K562 (cell line): ENCODE results near the gene DDX5. TPM values are rescaled to one million over a fixed set of nuclear protein-coding genes. Genes with fewer than 3 reads are reported as not detected.
A peak's percentile ranks its signal among the peaks of the same experiment; 100 is the strongest.

Experiments used
- ATAC-seq: fragments of 200-7000 bp; cut with Tn5 transposase; 3 replicates; pipeline ENCODE4 v1.9.1; 2020; ENCODE audit warnings: moderate library complexity
- BruUV-seq: library from RNA; stranded (reverse); fragments of 400-500 nt; replicated peaks from 2 replicates; lab custom pipeline; 2021; lab: Mats Ljungman, UMichigan
- CTCF ChIA-PET: fragments of 300-600 bp; formaldehyde crosslinking; extraction: SDS; loops from one replicate; lab custom pipeline; 2021; ENCODE audit warnings: low intra/inter-chr PET ratio; lab: Yijun Ruan, JAX
- POLR2A ChIA-PET: fragments of 300-600, 350-650 bp; sonication (Branson Sonifier 250); formaldehyde crosslinking; extraction: SDS; loops from one replicate; lab custom pipeline; 2021; ENCODE audit warnings: antibody characterized with exemption, inconsistent platforms; lab: Yijun Ruan, JAX
- DNase-seq, 4 experiments: peaks; one replicate each; pipeline versions ENCODE4 v3.0.0 to v3.0.0-alpha.2; 2011 to 2018; ENCODE audit warnings: low spot score in 3 of 4, mixed read lengths in 3 of 4; ENCODE audit errors: extremely low read depth in 1 of 4
- FAIRE-seq: peaks from 2 replicates; lab custom pipeline; 2011; peaks lifted over from hg19 to GRCh38; lab: Jason Lieb, UNC
- H2AFZ ChIP-seq: 2 replicates; pipeline ENCODE4 v1.6.0; 2011; ENCODE audit warnings: low read depth, low read length, control low read depth, inconsistent platforms
- H3K27ac ChIP-seq: fragments of 200-600 bp; 3 replicates; pipeline ENCODE4 v1.8.0; 2011; ENCODE audit warnings: low read depth, mild to moderate bottlenecking, control low read depth, inconsistent platforms, low read length, moderate library complexity, mixed read lengths; ENCODE audit errors: extremely low read depth
- H3K27me3 ChIP-seq, 2 experiments: fragments of 300-600 bp in 1 of 2; 2 replicates in 1 of 2; 3 replicates in 1 of 2; pipeline versions ENCODE4 v1.6.0 to v1.8.0; 2011; ENCODE audit warnings: inconsistent platforms in 2 of 2, low read length in 2 of 2, mild to moderate bottlenecking in 1 of 2, mixed read lengths in 1 of 2, moderate library complexity in 1 of 2; ENCODE audit not compliant: control insufficient read depth in 2 of 2, insufficient read depth in 2 of 2
- H3K36me3 ChIP-seq: fragments of 300-600 bp; 3 replicates; pipeline ENCODE4 v1.8.0; 2011; ENCODE audit warnings: mild to moderate bottlenecking, low read length, inconsistent platforms; ENCODE audit not compliant: control insufficient read depth, insufficient read depth
- H3K4me1 ChIP-seq, 2 experiments: fragments of 200-600 bp in 1 of 2; replicated peaks in 1 of 2; 2 replicates in 1 of 2; 3 replicates in 1 of 2; pipeline versions ENCODE4 v1.5.1 to v1.8.0; 2011; ENCODE audit warnings: inconsistent platforms in 2 of 2, low read length in 2 of 2, mild to moderate bottlenecking in 1 of 2, mixed read lengths in 1 of 2, moderate library complexity in 1 of 2; ENCODE audit not compliant: control insufficient read depth in 2 of 2, insufficient read depth in 2 of 2
- H3K4me2 ChIP-seq: 2 replicates; pipeline ENCODE4 v1.6.1; 2011; ENCODE audit warnings: low read length, control low read depth, inconsistent platforms, mixed read lengths; ENCODE audit not compliant: insufficient read depth
- H3K4me3 ChIP-seq: fragments of 200-600 bp; sonication (generic), shearing (Covaris generic); 2 replicates; pipeline ENCODE4 v1.5.1; 2016; ENCODE audit warnings: control low read depth, inconsistent platforms
- H3K79me2 ChIP-seq: fragments of 200-600 bp; 3 replicates; pipeline ENCODE4 v1.8.0; 2011; ENCODE audit warnings: low read length, inconsistent platforms; ENCODE audit not compliant: control insufficient read depth, insufficient read depth
- H3K9ac ChIP-seq, 2 experiments: 2 replicates each; pipeline versions ENCODE4 v1.6.0 to v1.6.1; 2011; ENCODE audit warnings: low read depth in 2 of 2, low read length in 2 of 2, control low read depth in 1 of 2, inconsistent platforms in 1 of 2, mild to moderate bottlenecking in 1 of 2, mixed read lengths in 1 of 2; ENCODE audit not compliant: insufficient read depth in 1 of 2
- H3K9me1 ChIP-seq: one replicate; pipeline ENCODE4 v1.6.0; 2011; ENCODE audit warnings: inconsistent platforms, mild to moderate bottlenecking, low read length, moderate library complexity; ENCODE audit not compliant: control insufficient read depth, insufficient read depth
- H3K9me3 ChIP-seq: replicated peaks from 2 replicates; pipeline ENCODE4 v1.5.1; 2011; ENCODE audit warnings: low read depth, low read length, inconsistent platforms; ENCODE audit not compliant: control insufficient read depth, insufficient read depth
- H4K20me1 ChIP-seq: replicated peaks from 2 replicates; pipeline ENCODE4 v1.6.1; 2011; ENCODE audit warnings: low read length, inconsistent platforms, mixed read lengths; ENCODE audit not compliant: control insufficient read depth, insufficient read depth
- EP400 ChIP-seq: fragments of 450-650 bp; IDR thresholded peaks from 2 replicates; pipeline ENCODE4 v1.6.1; 2017; ENCODE audit warnings: antibody characterized with exemption, mild to moderate bottlenecking, moderate library complexity
- ERF ChIP-seq: fragments of 450-650 bp; formaldehyde crosslinking; IDR thresholded peaks from 2 replicates; pipeline ENCODE4 v1.4.0; 2020; ENCODE audit warnings: mild to moderate bottlenecking, mixed read lengths
- KHSRP ChIP-seq: fragments of 450-650 bp; IDR thresholded peaks from 2 replicates; pipeline ENCODE4 v1.6.1; 2017
- MTA1 ChIP-seq: fragments of 450-650 bp; IDR thresholded peaks from 2 replicates; pipeline ENCODE4 v1.6.1; 2017; ENCODE audit warnings: borderline replicate concordance
- MTA3 ChIP-seq: fragments of 450-650 bp; formaldehyde crosslinking; IDR thresholded peaks from 2 replicates; pipeline ENCODE4 v1.6.1; 2017; ENCODE audit warnings: mild to moderate bottlenecking, borderline replicate concordance
- NFE2 ChIP-seq: IDR thresholded peaks from 2 replicates; pipeline ENCODE4 v1.6.1; 2014; ENCODE audit warnings: antibody characterized with exemption, low read depth
- POLR2A ChIP-seq: fragments of 450-650 bp; conservative IDR thresholded peaks from 2 replicates; pipeline ENCODE4 v1.6.1; 2016
- PTBP1 ChIP-seq: fragments of 200-400 bp; formaldehyde crosslinking; IDR thresholded peaks from 2 replicates; pipeline ENCODE4 v1.6.1; 2017; ENCODE audit warnings: low read depth, low read length
- SRSF3 ChIP-seq: fragments of 200-400 bp; formaldehyde crosslinking; IDR thresholded peaks from 2 replicates; pipeline ENCODE4 v1.6.1; 2016; ENCODE audit warnings: mild to moderate bottlenecking, low read length, moderate library complexity; ENCODE audit not compliant: insufficient read depth
- TSC22D4 ChIP-seq: fragments of 450-650 bp; IDR thresholded peaks from 2 replicates; pipeline ENCODE4 v1.6.1; 2016; ENCODE audit warnings: missing genetic modification characterization, missing biosample characterization, control low read depth
- ZNF124 ChIP-seq: sonication (generic); formaldehyde crosslinking; IDR thresholded peaks from 2 replicates; pipeline ENCODE4 v1.8.1; 2022; ENCODE audit warnings: missing genetic modification reagents
- WGBS: fragments of 100-300 bp; shearing (Covaris generic); methylation state at CpG from one replicate; pipeline ENCODE4 v1.1.6; 2016; ENCODE audit warnings: low coverage, mixed read lengths; ENCODE audit not compliant: insufficient coverage; ENCODE audit errors: missing lambda C conversion rate; 5-methylcytosine and 5-hydroxymethylcytosine counted together
- in situ Hi-C: fragments of 300-500 bp; cut with MboI; formaldehyde crosslinking; loops from 4 replicates; pipeline ENCODE4 v1.15.0; 2018; ENCODE audit warnings: inconsistent platforms, mixed read lengths
- intact Hi-C: fragments of 100-400 bp; cut with micrococcal nuclease; formaldehyde crosslinking; loops from 2 replicates; pipeline ENCODE4 v1.14.2; 2022
- polyA plus RNA-seq, 8 experiments: library from polyadenylated mRNA; depleted of rRNA in 4 of 8; stranded (reverse) in 5 of 8; unstranded in 3 of 8; fragments of >200 nt; fragmentation: Nextera tagmentation in 2 of 8; fragmentation: Illumina TruSeq in 1 of 8; extraction: Ambion mirVana in 2 of 8; extraction: Trizol in 1 of 8; gene quantifications; 2 replicates each; pipeline versions ENCODE4 v1.2.1 to v1.2.3, GENCODE V29; 2011 to 2014; ENCODE audit warnings: inconsistent platforms in 1 of 8, missing spikeins in 1 of 8
- total RNA-seq, 7 experiments: library from RNA; depleted of rRNA in 6 of 7; stranded (reverse); fragments of >200 nt in 6 of 7; fragmentation: Illumina TruSeq in 2 of 7; extraction: Trizol in 2 of 7; gene quantifications; 2 replicates each; pipeline versions ENCODE4 v1.2.1 to v1.2.3, GENCODE V29; 2011 to 2021; ENCODE audit warnings: low replicate concordance in 1 of 7
- TF ChIP-seq, protein P1 (sequence below): fragments of 450-650 bp; conservative IDR thresholded peaks from 2 replicates; pipeline ENCODE4 v1.6.1; 2016; ENCODE audit warnings: missing genetic modification characterization, low read depth, mild to moderate bottlenecking, control low read depth, missing compliant biosample characterization
- TF ChIP-seq, protein P2 (sequence below), 2 experiments: fragments of 450-650 bp in 1 of 2; IDR thresholded peaks; 2 replicates each; pipeline ENCODE4 v1.6.1; 2011 to 2017; ENCODE audit warnings: low read depth in 2 of 2, antibody characterized with exemption in 1 of 2, borderline replicate concordance in 1 of 2, low read length in 1 of 2, mild to moderate bottlenecking in 1 of 2, mixed read lengths in 1 of 2; ENCODE audit not compliant: control insufficient read depth in 1 of 2

DDX5 gene
- total and polyA plus RNA-seq, 9 of the 15 experiments (the other 6 are each of a cell fraction or from before 2014, with no cell fraction given), result 306 to 1,639 (median 604) TPM

DNA sequence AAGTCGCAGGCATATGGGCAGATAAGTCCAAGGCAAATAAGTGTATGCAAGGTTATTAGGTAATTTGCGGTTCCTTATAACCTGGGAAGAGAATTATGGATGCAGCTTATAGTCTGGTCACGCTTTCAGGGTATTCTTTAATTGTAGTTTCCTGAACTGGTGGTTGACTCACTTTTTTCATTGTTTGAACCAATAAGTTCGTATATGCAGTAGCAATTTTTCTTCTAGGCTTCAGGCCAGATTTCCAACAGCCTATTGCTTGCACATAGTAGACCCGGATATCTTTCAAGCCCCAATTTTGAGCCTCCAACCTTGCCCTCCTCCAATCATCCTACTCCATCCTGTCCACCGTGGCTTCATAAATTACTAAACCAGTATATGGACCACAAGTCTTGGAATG, 13.5 kb upstream of the DDX5 start:
- no peak overlapping the region for H2AFZ ChIP-seq
- no peak for DNase-seq
- no peak overlapping the region for H3K4me2 ChIP-seq
- BruUV-seq, result no TSS peak
- H4K20me1 ChIP-seq, result no peaks in the 10 kb centered on the region
- peaks cover 93% of the 10 kb centered on the region for H3K36me3 ChIP-seq
- H3K4me1 ChIP-seq, result no peaks in the 10 kb centered on the region
- WGBS, result 88% methylated on average over 6 of the region's 6 CpGs
- H3K79me2 ChIP-seq, result peaks cover 15% of the 10 kb centered on the region; the same call in 1 of the 3 replicates
- peaks cover 3% of the 10 kb centered on the region for H3K9me1 ChIP-seq
- no peak for TF ChIP-seq SRSF3
- TF ChIP-seq ERF, result no peak
- TF ChIP-seq ZNF124, result no peak
- 0 out of 2 replicates have a peak, but pooled peaks have one; percentile 22 for TF ChIP-seq POLR2A
- no peak overlapping the region for H3K4me3 ChIP-seq
- no peak overlapping the region; a peak in 1 of 4 replicates for H3K9ac ChIP-seq
- no peak for FAIRE-seq
- H3K9me3 ChIP-seq, result no peaks in the 10 kb centered on the region
- intact Hi-C loops, result no loop called here
- in situ Hi-C loops, result no loop called here
- ATAC-seq, result no peak
- no peak overlapping the region for H3K27ac ChIP-seq
- H3K27me3 ChIP-seq, result no peaks in the 10 kb centered on the region
- POLR2A ChIA-PET, result interaction anchor here (0.6 to 2.7 kb wide), 6 partner anchors 9 to 1427 kb away, joined by 3 to 15 read pairs (median 4); partner anchors contain the start of gene CEP95
- CTCF ChIA-PET, result no interaction called here

DNA sequence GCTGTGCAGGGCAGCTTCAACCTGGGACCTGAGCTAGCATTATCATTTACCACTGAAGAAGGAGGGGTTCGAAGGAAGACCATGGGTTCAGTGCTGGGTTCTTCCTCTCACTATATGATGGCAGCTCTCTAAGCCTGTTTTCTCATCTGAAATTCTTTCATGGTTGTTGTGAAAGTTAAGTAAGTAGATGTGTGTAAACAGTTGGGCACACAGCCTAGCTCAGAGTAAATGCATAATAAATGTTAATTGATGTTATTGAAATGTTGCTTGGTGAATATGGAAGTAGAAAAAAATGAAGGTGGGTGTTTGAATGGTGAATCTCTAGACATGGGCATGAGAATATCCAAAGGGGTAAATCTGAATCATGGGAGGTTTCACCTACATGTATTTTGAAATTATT, 9.7 kb upstream of the DDX5 start:
- FAIRE-seq (no peak), DNase-seq (no peak), ATAC-seq (no peak)
- BruUV-seq, result no TSS peak
- ChIA-PET POLR2A (interaction anchor here (0.8 to 5.0 kb wide), 7 partner anchors 8 to 107 kb away, joined by 3 to 49 read pairs (median 4); partner anchors contain the start of genes CEP95 and DDX5), CTCF (no interaction called here)
- Histone ChIP-seq H4K20me1 (no peaks in the 10 kb centered on the region), H3K9me3 (no peaks in the 10 kb centered on the region), H3K27me3 (no peaks in the 10 kb centered on the region), H3K4me1 (no peaks in the 10 kb centered on the region), H3K4me3 (no peak overlapping the region), H3K9me1 (peaks cover 3% of the 10 kb centered on the region), H3K36me3 (peaks cover 96% of the 10 kb centered on the region), H3K27ac (no peak overlapping the region), H3K79me2 (peaks cover 31% of the 10 kb centered on the region; the same call in 1 of the 3 replicates), H3K9ac (no peak overlapping the region), H3K4me2 (no peak overlapping the region), H2AFZ (no peak overlapping the region)
- 100% methylated on average over 1 of the region's 1 CpG for WGBS
- in situ Hi-C loops (no loop called here), intact Hi-C loops (no loop called here)
- TF ChIP-seq, protein P1, sequence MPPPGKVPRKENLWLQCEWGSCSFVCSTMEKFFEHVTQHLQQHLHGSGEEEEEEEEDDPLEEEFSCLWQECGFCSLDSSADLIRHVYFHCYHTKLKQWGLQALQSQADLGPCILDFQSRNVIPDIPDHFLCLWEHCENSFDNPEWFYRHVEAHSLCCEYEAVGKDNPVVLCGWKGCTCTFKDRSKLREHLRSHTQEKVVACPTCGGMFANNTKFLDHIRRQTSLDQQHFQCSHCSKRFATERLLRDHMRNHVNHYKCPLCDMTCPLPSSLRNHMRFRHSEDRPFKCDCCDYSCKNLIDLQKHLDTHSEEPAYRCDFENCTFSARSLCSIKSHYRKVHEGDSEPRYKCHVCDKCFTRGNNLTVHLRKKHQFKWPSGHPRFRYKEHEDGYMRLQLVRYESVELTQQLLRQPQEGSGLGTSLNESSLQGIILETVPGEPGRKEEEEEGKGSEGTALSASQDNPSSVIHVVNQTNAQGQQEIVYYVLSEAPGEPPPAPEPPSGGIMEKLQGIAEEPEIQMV, result no peak
- TF ChIP-seq KHSRP (no peak), TSC22D4 (no peak), MTA1 (no peak), MTA3 (no peak), EP400 (no peak), POLR2A (no peak), PTBP1 (no peak), NFE2 (no peak)
- TF ChIP-seq, protein P2, sequence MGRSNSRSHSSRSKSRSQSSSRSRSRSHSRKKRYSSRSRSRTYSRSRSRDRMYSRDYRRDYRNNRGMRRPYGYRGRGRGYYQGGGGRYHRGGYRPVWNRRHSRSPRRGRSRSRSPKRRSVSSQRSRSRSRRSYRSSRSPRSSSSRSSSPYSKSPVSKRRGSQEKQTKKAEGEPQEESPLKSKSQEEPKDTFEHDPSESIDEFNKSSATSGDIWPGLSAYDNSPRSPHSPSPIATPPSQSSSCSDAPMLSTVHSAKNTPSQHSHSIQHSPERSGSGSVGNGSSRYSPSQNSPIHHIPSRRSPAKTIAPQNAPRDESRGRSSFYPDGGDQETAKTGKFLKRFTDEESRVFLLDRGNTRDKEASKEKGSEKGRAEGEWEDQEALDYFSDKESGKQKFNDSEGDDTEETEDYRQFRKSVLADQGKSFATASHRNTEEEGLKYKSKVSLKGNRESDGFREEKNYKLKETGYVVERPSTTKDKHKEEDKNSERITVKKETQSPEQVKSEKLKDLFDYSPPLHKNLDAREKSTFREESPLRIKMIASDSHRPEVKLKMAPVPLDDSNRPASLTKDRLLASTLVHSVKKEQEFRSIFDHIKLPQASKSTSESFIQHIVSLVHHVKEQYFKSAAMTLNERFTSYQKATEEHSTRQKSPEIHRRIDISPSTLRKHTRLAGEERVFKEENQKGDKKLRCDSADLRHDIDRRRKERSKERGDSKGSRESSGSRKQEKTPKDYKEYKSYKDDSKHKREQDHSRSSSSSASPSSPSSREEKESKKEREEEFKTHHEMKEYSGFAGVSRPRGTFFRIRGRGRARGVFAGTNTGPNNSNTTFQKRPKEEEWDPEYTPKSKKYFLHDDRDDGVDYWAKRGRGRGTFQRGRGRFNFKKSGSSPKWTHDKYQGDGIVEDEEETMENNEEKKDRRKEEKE (IDR thresholded peaks at IDR 0.05; ENCODE audit: borderline replicate concordance in 1 of 2, control insufficient read depth in 1 of 2, low read depth in 2 of 2, low read length in 1 of 2), result no peak
